Measurements from ENCODE around the gene PROM1.

GRCh38 chr4:16023776-16024408 is 59.9 kb downstream of the PROM1 start:
- TF ChIP-seq, protein P1, sequence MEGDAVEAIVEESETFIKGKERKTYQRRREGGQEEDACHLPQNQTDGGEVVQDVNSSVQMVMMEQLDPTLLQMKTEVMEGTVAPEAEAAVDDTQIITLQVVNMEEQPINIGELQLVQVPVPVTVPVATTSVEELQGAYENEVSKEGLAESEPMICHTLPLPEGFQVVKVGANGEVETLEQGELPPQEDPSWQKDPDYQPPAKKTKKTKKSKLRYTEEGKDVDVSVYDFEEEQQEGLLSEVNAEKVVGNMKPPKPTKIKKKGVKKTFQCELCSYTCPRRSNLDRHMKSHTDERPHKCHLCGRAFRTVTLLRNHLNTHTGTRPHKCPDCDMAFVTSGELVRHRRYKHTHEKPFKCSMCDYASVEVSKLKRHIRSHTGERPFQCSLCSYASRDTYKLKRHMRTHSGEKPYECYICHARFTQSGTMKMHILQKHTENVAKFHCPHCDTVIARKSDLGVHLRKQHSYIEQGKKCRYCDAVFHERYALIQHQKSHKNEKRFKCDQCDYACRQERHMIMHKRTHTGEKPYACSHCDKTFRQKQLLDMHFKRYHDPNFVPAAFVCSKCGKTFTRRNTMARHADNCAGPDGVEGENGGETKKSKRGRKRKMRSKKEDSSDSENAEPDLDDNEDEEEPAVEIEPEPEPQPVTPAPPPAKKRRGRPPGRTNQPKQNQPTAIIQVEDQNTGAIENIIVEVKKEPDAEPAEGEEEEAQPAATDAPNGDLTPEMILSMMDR (IDR thresholded peaks at IDR 0.05), result no peak
- no peak for TF ChIP-seq POLR2A (IDR thresholded peaks at IDR 0.05)
